Cardiac septum (tissue), 1 donor: ENCODE results near the gene PCDHA4. TPM values are rescaled to one million over a fixed set of nuclear protein-coding genes. Genes with fewer than 3 reads are reported as not detected.
"Not testable (repeated sequence)": the region's sequence is repeated elsewhere in the genome, so short reads cannot be mapped to it uniquely, and the experiment has no call there.

Experiments used
- DNase-seq: peaks from one replicate; pipeline ENCODE4 v3.0.0-alpha.2; 2020; ENCODE audit warnings: low spot score
- intact Hi-C: fragments of 100-400 bp; cut with DNase I; formaldehyde crosslinking; loops from one replicate; pipeline ENCODE4 v1.14.0; 2022
- total RNA-seq: library from RNA; stranded (reverse); fragmentation: NEBNext Ultra II Directional; extraction: Animal tissue kit (Norgen Biotek cat#: 25700); gene quantifications from one replicate; pipeline ENCODE4 v1.2.1, GENCODE V29; 2021
- donor health status: DM: no; HTN: no; CAD: no.

Gene PCDHA4
- total RNA-seq, 1 donor from 2014 or later, result 0.05 TPM

DNA sequence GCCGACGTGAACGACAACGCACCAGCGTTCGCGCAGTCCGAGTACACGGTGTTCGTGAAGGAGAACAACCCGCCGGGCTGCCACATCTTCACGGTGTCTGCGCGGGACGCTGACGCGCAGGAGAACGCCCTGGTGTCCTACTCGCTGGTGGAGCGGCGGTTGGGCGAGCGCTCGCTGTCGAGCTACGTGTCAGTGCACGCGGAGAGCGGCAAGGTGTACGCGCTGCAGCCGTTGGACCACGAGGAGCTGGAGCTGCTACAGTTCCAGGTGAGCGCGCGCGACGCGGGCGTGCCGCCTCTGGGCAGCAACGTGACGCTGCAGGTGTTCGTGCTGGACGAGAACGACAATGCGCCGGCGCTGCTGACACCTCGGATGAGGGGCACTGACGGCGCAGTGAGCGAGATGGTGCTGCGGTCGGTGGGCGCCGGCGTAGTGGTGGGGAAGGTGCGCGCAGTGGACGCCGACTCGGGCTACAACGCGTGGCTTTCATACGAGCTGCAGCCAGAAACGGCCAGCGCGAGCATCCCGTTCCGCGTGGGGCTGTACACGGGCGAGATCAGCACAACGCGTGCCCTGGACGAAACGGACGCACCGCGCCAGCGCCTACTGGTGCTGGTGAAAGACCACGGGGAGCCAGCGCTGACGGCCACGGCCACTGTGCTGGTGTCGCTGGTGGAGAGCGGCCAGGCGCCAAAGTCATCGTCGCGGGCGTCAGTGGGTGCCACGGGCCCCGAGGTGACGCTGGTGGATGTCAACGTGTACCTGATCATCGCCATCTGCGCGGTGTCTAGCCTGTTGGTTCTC lies 43.2 kb downstream of the PCDHA4 start:
- not testable (repeated sequence) for DNase-seq
- intact Hi-C loops, result loop anchor here (10.0 kb wide), 1 partner anchor 195 kb away; no protein-coding TSS in a partner anchor

DNA sequence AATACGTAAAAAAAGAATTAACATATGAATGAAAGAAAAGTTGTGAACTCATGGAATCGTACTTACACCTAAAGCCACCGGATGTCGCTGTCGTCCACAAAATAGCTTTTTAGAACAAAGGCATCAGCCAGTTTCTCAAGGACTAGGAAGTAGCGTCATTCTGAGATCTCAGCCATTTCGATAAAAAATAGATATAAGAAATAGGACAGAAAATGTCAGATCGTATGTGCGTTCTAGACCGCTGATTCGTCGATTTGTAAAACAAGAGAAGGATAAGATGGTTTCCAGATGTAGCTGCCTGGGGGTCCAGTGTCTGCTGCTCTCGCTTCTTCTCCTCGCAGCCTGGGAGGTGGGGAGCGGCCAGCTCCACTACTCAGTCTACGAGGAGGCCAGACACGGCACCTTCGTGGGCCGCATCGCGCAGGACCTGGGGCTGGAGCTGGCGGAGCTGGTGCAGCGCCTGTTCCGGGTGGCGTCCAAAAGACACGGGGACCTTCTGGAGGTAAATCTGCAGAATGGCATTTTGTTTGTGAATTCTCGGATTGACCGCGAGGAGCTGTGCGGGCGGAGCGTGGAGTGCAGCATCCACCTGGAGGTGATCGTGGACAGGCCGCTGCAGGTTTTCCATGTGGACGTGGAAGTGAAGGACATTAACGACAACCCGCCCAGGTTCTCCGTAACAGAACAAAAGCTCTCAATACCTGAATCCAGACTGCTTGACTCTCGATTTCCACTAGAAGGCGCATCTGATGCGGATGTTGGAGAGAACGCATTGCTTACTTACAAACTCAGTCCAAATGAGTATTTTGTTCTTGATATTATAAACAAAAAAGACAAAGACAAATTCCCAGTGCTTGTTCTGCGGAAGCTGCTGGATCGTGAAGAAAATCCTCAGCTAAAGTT lies 49.2 kb downstream of the PCDHA4 start, which contains the start of gene PCDHA10:
TSS of gene PCDHA10 (plus strand) at position 126 of the 903 bp plus-strand sequence. CDS start at position 278, 152 bp downstream.
- DNase-seq, result no peak
- intact Hi-C loops, result loop anchor here (10.0 kb wide), 1 partner anchor 189 kb away; no protein-coding TSS in a partner anchor

DNA sequence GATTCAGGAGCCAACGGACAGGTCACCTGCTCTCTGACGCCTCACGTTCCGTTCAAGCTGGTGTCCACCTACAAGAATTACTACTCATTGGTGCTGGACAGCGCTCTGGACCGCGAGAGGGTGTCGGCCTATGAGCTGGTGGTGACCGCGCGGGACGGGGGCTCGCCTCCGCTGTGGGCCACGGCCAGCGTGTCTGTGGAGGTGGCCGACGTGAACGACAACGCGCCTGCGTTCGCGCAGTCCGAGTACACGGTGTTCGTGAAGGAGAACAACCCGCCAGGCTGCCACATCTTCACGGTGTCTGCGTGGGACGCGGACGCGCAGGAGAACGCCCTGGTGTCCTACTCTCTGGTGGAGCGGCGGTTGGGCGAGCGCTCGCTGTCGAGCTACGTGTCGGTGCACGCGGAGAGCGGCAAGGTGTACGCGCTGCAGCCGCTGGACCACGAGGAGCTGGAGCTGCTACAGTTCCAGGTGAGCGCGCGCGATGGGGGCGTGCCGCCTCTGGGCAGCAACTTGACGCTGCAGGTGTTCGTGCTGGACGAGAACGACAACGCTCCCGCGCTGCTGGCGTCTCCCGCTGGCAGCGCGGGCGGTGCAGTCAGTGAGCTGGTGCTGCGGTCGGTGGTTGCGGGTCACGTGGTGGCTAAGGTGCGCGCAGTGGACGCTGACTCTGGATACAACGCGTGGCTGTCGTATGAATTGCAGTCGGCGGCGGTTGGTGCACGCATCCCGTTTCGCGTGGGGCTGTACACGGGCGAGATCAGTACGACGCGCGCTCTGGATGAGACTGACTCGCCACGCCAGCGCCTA lies 50.5 kb downstream of the PCDHA4 start:
- intact Hi-C loops, result loop anchor here (10.0 kb wide), 1 partner anchor 187 kb away; no protein-coding TSS in a partner anchor
- DNase-seq, result no peak

GRCh38 chr5:140857987-140858240 lies 51.0 kb downstream of the PCDHA4 start:
- intact Hi-C loops, result loop anchor here (10.0 kb wide), 1 partner anchor 187 kb away; no protein-coding TSS in a partner anchor
- DNase-seq, result no peak

- DNase-seq, result no peak
- intact Hi-C loops, result no loop called here
Observed at GRCh38 chr5:140862441-140863295, 55.8 kb downstream of the PCDHA4 start.

Other genes with a start within 250 kb of the PCDHA4 start
- 31.8 TPM for gene SRA1, start 249.6 kb upstream of the PCDHA4 start, total RNA-seq
- 18.4 TPM for gene APBB3, start 242.5 kb upstream of the PCDHA4 start, total RNA-seq
- gene SLC35A4, start 242.2 kb upstream of the PCDHA4 start, total RNA-seq, result 81.8 TPM
- gene CD14, start 173.9 kb upstream of the PCDHA4 start, total RNA-seq, result 29.6 TPM
- 3.6 TPM for gene TMCO6, start 167.6 kb upstream of the PCDHA4 start, total RNA-seq
- gene NDUFA2, start 159.4 kb upstream of the PCDHA4 start, total RNA-seq, result 101 TPM
- 81.9 TPM for gene IK, start 159.2 kb upstream of the PCDHA4 start, total RNA-seq
- gene WDR55, start 142.2 kb upstream of the PCDHA4 start, total RNA-seq, result 12.0 TPM
- gene DND1, start 133.5 kb upstream of the PCDHA4 start, total RNA-seq, result 0.48 TPM
- gene HARS1, start 115.7 kb upstream of the PCDHA4 start, total RNA-seq, result 37.8 TPM
- gene HARS2, start 115.6 kb upstream of the PCDHA4 start, total RNA-seq, result 29.7 TPM
- gene ZMAT2, start 106.6 kb upstream of the PCDHA4 start, total RNA-seq, result 36.4 TPM
- gene PCDHA1, start 20.9 kb upstream of the PCDHA4 start, total RNA-seq, result 0.08 TPM
- not detected for gene PCDHA2, start 12.2 kb upstream of the PCDHA4 start, total RNA-seq
- gene PCDHA3, start 6.0 kb upstream of the PCDHA4 start, total RNA-seq, result 0.11 TPM
- gene PCDHA5, start 14.5 kb downstream of the PCDHA4 start, total RNA-seq, result 0.11 TPM
- 0.11 TPM for gene PCDHA6, start 20.9 kb downstream of the PCDHA4 start, total RNA-seq
- not detected for gene PCDHA7, start 27.2 kb downstream of the PCDHA4 start, total RNA-seq
- not detected for gene PCDHA8, start 34.1 kb downstream of the PCDHA4 start, total RNA-seq
- gene PCDHA9, start 41.3 kb downstream of the PCDHA4 start, total RNA-seq, result 0.03 TPM
- 0.30 TPM for gene PCDHA10, start 48.8 kb downstream of the PCDHA4 start, total RNA-seq
- not detected for gene PCDHA11, start 61.9 kb downstream of the PCDHA4 start, total RNA-seq
- 0.05 TPM for gene PCDHA12, start 68.2 kb downstream of the PCDHA4 start, total RNA-seq
- gene PCDHA13, start 75.1 kb downstream of the PCDHA4 start, total RNA-seq, result not detected
- 0.19 TPM for gene PCDHAC1, start 119.2 kb downstream of the PCDHA4 start, total RNA-seq
- gene PCDHAC2, start 159.4 kb downstream of the PCDHA4 start, total RNA-seq, result 0.67 TPM
- gene PCDHB1, start 244.3 kb downstream of the PCDHA4 start, total RNA-seq, result not detected